NCI-H2081 treated with DMSO at 0.1 percent for 48 hours (cell line): ENCODE results near the gene ABHD17A.

Experiments
- DNase-seq: peaks from one replicate; lab custom pipeline; 2025; lab: John Stamatoyannopoulos, UW

Gene ABHD17A

DNA sequence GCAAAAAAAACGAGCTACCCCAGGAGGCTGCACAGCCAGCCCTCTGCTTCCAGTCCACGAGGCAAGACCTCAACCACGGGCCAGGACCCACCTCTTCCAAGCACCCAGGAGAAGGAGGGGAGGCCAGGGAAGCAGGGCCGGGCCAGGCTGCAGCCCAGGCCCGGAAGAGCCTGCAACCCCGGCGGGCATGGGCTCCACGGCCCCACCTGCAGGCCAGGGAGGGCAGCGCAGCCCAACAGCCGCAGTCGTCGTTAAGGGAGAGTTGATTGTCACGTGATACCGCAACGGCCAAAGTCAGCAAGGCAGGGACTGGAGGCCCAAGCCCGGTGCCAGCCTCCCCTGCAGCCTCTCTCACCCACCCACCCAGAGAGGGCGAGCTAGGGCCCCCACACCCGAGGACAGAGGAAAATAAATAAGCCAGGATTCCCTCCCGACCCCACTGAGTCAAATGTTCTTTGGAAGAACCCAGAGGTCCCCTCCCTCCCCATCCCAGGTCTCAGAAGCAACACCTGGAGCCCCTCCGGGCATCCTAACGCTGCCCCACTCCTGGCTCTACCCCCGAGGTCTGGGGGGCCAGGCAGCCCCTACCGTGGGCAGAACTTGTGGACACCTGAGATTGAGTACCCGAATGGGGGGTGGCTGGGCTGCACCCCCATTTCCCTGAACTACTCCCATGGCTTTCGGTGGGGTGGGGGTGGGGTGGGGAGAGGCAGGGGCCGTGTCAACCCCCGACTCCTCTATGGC, 31.8 kb downstream of the ABHD17A start:
- DNase-seq, result no peak

DNA sequence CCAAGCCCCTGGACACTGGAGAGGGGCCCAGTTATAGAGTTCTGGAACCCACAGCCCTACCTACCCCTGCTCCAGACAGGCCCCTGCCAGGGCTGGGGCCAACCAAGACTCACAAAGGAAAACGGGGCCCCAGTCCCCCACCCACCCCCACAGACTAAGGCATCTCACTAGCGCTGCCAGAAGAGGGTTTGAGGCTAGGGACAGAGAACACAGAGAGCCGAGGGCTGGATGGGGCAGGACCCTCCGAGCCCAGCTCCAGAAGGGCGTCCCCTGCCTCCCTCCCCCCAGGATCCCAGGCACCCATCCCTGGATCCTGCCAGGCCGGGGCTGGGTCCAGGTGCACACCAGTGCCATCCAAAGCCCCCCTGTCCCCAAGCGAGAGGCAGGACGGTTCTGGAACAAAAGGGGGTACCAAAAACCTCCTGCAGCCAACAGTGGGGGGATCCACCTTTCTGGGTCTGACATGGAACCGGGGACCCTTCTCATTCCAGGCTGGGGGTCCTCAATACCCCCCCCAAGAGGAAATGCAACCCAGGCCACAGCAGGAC, 32.6 kb downstream of the ABHD17A start:
- no peak for DNase-seq

DNA sequence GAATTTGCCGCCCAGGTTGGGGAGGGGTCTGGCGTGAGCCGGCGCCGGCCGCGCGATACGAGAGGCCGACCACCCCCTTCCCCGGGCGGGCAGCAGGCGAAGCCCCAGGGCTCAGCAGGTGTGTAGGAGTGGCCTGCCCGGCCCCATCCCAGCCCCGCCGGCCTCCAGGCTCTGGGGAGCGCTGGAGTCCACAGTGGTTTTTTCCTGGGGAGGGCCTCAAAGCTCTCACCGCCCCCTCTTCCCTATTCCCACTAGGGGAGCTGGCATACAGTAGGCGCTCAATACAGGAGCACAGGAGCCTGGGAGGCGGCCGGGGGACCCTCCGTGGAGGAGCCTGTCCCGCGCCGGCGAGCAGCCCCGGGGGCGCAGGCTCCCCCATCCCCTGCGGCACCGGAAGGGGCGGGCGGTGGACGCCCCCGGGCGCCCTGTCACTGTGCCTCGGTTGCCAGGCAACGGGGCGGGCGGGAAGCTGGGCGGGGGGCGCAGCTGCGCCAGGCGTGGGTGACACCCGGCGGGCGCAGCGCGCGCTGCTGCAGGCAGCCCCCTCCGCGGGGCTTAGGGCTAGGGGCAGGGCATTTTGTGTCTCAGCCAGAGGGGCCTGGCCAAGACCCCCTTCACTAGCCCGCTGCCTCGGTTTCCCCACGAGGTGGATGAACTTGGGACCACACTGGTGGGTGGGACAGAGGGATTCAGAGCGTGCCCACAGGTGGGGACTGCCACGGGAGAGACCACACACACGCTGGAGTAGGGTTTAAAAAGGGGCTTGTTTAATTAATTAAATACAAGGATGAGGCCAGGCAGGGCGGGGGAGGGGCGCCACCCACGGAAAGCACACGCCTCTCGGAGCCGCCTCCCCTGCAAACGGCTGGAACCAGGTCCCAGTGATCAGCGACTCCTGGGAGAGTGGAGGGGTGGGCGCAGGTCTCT, 33.4 kb downstream of the ABHD17A start:
- DNase-seq, result no peak

DNA sequence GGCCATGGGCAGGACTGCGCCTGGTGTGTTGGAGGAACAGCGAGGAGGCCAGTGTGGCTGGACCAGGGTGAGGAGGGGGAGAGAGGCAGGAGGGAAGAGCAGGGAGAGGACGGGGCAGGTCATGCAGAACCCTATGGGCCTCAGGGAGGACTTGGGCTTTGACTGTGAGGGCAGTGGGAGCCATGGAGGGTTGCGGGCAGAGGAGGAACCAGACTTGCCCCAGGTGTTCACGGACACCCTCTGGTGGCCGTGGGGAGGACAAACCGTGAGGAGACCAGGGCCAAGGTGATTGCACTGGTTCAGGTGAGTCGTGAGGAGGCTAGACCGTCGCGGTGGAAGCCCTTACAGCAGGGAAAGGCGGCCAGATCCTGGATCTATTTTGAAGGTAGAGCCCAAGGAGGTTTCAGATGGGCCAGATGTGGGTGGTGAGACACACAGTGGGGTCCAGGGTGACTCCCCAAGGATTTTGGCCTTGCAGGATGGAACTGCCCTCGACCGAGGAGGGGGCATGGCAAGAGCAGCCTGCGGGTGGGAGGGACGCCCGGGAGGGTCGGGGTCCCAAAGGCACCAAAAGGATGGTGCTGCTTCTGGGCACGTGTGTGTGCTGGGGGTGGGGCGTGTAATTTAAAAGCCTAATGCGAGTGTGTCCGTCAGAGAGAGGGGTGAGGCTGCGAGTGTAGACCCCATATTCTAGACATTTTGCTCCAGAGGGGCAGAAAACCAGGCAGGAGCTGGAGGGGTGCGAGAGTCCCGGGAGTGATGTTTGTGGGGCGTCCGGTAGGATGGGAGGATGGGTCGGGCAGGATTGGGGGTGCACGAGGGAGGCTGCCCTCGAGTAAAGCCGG, 34.3 kb downstream of the ABHD17A start:
- DNase-seq, result no peak

GRCh38 chr19:1849886-1850398, 35.4 kb downstream of the ABHD17A start:
- DNase-seq, result no peak

DNA sequence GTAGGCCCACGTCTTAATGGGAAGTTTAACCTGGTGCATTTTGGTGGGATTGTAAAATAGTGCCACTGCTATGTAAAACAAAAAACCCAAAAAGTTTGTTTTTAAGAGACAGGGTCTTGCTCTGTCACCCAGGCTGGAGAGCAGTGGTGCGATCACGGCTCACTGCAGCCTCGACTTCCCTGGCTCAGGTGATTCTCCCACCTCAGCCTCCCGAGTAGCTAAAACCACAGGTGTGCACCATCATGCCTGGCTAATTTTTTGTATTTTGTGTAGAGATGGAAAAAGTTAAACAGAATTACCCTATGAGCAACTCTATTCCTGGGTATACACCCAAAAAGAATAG, 36.2 kb downstream of the ABHD17A start:
- no peak for DNase-seq

DNA sequence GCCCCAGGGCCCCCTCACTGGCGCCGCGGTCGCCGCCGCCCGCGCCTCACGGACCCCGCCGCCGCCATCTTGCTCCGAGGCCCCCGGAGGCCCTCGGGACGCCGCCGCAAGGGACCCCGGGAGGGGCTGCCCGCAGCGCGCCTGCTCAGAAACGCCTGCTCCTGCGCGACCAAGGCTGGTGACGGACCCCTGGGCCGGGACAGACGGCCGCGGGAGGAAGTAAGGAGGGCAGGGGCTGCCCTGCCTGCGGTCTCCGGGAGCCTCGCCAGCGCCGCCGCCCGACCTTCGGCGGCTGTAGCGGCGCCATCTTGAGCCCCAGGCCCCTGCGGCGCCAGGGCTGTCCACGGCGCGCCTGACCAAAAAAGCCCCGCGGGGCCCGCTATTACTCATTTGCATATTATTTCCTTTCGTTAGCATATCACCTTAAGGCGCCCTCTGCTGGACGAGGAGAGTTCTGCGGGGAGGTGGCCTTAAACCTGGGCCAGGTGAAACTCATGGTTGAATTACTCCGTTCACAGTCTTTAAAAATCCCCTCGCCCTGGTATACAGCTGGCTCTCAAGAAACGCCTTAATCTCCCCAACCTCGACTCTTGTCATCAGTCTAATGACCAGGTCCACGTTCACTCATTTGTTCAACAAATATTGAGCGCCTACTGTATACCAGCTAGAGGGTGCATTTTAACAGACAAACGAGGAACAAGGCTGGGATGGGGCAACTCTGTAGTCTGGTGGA, 36.7 kb downstream of the ABHD17A start, which contains the start of gene REXO1:
REXO1 (minus strand) TSS at position 85 of the 733 bp plus-strand sequence. CDS start 125 bp downstream, outside the sequence.
- DNase-seq, result peak; percentile 78

DNA sequence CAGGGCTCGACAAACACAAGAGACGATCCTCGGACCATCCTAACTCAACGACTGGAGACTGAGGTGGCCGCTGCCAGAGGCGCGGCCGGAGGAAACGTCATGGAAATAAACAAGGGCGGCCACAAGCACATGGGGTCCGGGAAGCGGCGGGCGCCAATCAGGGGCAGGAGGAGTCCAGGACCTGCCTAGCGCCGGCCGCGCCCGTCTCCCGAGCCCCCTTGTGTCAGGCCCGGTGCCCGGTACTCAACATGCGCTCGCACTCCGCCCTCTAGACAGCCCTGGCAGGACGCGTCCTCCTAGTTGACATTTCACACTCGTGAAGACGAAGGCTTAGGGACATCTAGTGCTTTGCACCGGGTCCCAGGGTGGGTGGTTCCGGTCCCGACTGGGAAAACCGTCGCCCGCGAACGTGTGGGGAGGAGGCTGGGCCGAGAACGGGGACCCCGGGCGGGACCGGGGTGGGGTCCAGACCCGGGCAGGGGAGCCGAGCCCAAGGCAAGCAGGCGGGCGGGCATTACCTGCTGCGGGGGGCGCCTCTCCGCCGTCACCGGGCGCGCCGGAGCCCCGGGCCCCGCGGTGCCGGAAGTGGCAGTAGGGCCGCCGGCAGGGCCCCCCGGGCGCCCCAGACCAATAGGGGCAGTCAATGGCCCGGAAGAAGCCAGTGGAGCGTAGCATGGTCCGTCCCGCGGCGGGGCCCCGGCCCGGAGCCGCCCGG, 37.5 kb downstream of the ABHD17A start:
- no peak for DNase-seq

DNA sequence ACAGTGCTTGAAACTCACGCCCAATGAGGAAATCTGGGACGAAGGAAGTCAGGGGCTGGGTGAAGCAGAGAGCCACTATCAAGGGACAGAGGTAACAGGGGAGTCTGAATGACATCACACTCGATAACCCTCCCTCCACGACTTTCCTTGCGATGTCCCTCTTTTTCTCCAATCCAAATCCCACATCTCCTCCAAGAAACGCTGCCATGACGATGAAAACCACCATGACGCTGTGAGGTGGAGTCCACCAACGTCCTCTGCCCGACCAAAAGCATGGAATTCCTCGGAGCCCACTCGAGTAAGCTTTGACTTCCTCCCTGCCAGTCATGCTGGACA, 38.0 kb downstream of the ABHD17A start:
- DNase-seq, result no peak

- no peak for DNase-seq
These were observed 38.6 kb downstream of the ABHD17A start for GRCh38 chr19:1846517-1847204.

- no peak for DNase-seq
These were observed 39.7 kb downstream of the ABHD17A start for GRCh38 chr19:1845642-1846041.

DNA sequence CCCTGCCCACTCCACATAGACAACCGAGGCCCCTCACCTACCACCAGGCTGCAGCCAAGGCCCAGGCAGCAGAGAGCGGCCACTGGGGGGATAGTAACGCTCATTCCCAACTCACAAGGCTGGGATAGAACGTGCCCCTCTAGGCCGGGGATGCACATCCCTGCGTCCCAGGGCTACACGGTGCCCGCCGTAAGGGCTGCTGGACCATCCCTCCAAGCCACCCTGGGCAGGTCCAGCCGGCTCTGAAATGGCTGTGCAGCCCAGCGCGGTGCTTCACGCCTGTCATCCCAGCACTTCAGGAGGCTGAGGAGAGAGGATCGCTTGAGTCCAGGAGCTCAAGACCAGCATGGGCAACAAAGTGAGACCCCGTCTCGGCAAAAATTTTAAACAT, 40.2 kb downstream of the ABHD17A start:
- no peak for DNase-seq

GRCh38 chr19:1844513-1845124, 40.7 kb downstream of the ABHD17A start:
- DNase-seq, result no peak

DNA sequence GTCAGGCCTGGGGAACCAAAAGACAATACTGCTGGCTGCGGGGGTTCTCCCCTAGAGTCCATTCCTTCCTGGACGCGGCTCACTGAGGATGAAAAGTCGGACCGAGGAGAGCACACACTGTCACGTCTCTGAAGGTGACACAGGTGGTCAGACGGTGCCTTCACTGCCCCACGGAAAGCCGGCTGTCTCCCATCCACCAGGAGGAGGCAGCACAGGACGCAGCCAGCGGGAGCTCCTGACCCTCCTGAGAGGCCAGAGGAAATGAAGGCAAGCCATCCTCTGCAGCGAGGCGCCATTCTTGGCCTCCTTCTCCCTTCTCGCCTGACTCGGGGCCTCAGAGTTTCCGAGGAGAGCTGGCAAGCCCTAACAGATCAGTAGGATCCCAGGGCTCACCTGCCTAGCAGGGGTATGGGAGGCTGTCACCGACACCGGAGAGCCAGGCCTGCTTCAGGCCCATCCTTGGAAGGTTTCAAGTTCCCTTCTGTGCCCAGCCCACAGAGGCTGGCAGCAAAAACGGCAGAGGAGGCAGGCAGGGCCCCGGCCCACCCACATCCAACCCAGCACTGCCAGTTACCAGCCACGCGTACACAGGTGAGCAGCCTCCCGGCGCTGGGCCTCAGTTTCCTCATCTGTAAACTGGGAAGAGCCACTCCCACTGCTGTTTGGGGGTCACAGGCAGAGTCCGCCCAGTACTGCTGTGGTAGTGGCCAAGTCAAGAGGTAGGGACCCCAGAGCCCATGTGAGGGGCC, 41.5 kb downstream of the ABHD17A start:
- DNase-seq, result no peak

DNA sequence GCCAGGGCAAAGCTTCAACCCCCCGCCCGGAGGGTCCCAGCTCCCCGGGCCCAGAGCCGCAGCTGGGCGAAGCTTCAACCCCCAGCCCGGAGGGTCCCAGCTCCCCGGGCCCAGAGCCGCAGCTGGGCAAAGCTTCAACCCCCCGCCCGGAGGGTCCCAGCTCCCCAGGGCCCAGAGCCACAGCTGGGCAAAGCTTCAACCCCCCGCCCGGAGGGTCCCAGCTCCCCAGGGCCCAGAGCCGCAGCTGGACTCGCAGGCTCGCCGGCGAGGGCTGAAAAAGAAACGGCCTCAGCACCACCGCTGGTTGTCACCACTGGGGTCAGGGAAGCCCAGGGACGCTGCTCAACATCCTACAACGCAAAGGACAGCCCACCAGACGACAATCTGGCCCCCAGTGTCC, 42.2 kb downstream of the ABHD17A start:
- DNase-seq, result no peak

DNA sequence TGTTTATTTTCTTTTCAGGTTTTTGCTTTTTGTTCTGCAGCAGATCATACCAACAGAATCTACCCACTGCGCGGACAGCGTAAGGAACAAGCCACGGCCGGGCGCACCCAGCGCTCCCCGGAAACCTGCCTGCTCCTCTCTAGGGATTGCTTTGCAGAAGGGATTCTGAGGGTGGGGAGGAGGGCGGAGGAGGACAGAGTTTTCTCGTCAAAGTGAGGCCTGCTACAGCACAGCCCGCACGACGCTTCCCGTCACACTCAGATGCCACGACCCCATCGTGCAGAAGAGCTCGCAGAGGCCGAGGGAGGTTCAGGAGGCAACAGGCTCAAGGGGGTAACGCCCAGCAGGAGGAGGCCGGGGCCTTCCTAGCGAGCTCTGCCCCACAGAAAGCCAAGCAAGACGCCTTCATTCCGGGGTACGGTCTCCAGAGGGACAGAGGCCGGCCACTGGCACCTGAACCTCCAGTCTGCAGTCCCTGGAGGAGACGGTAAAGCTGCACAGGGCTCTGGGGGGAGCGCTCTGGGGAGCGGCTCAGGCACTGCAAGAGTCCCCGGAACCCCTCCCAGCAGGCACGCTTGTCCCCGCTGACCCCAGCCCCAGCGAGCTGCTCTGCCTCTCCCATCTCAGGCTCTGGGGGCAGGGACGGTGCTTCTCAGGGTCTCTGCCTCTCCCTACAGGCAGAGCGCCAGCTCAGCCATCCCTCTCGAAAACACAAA, 43.9 kb downstream of the ABHD17A start:
- no peak for DNase-seq

GRCh38 chr19:1840541-1841115, 44.7 kb downstream of the ABHD17A start:
- no peak for DNase-seq
